Measurements from ENCODE around the gene F12. TPM values are rescaled to one million over a fixed set of nuclear protein-coding genes. Genes with fewer than 3 reads are reported as not detected.

The F12 gene
- total and polyA plus RNA-seq, 2 of the 8 experiments (the other 6 are each of a cell fraction or from before 2014, with no cell fraction given): 6.5 to 7.8 TPM

DNA sequence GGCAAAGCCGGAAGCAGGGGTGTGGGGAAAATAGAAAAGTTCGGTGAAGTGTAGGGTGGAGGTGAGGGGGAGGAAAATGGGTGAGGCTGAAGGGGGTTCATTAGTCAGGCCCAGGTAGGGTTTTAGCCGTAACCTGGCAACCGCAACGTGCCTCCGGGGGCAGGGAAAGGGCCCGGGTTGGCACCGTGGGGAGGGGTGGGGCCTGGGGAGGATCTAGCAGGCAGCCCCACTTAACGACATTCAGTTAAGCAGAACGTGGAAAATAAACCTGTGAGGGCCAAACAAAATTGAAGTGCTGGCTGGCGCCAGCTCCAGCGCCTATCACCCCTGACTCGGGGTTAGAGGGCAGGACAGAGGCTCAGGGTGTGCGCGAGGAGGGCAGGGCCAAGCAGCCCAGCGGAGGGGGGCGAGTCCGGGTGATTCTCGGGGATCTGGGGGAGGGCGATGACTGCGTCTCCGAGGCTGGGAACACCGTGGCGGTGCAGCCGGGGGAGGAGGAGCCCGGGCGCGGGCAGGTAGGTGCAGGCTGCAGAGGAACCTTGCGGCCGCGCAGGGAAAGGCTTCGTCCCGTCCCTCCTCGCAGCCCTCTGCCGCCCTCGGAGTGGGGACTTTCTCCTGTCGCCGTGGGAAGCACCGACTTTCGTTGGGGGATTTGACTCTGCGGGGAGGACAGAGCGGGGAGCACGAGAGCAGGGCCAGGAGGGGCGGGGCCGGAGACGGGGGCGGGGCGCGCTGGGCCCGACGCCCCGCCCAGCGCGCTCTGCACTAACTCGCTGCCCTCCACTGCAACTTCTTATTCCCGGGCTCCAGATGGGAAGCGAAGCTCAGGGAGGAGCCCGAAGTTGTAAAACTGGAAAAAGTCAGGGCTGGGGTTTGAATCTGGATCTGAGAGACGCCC is 46.5 kb downstream of the F12 start (continued):
- TF ChIP-seq RXRA (IDR thresholded peaks at IDR 0.05; ENCODE audit: insufficient read depth, low read depth, low read length) (no peak), TEAD4 (IDR thresholded peaks at IDR 0.05; ENCODE audit: low read depth, low read length) (no peak), RAD21 (IDR thresholded peaks at IDR 0.05 in 1 of 2, conservative IDR thresholded peaks at IDR 0.05 in 1 of 2; ENCODE audit: low read depth in 2 of 2, low read length in 2 of 2) (no peak), TCF12 (IDR thresholded peaks at IDR 0.05; ENCODE audit: low read depth, low read length) (no peak), ATF3 (IDR thresholded peaks at IDR 0.05; ENCODE audit: insufficient read depth, low read depth, low read length) (no peak), E2F6 (IDR thresholded peaks at IDR 0.05) (no peak)
- TF ChIP-seq, protein P1, sequence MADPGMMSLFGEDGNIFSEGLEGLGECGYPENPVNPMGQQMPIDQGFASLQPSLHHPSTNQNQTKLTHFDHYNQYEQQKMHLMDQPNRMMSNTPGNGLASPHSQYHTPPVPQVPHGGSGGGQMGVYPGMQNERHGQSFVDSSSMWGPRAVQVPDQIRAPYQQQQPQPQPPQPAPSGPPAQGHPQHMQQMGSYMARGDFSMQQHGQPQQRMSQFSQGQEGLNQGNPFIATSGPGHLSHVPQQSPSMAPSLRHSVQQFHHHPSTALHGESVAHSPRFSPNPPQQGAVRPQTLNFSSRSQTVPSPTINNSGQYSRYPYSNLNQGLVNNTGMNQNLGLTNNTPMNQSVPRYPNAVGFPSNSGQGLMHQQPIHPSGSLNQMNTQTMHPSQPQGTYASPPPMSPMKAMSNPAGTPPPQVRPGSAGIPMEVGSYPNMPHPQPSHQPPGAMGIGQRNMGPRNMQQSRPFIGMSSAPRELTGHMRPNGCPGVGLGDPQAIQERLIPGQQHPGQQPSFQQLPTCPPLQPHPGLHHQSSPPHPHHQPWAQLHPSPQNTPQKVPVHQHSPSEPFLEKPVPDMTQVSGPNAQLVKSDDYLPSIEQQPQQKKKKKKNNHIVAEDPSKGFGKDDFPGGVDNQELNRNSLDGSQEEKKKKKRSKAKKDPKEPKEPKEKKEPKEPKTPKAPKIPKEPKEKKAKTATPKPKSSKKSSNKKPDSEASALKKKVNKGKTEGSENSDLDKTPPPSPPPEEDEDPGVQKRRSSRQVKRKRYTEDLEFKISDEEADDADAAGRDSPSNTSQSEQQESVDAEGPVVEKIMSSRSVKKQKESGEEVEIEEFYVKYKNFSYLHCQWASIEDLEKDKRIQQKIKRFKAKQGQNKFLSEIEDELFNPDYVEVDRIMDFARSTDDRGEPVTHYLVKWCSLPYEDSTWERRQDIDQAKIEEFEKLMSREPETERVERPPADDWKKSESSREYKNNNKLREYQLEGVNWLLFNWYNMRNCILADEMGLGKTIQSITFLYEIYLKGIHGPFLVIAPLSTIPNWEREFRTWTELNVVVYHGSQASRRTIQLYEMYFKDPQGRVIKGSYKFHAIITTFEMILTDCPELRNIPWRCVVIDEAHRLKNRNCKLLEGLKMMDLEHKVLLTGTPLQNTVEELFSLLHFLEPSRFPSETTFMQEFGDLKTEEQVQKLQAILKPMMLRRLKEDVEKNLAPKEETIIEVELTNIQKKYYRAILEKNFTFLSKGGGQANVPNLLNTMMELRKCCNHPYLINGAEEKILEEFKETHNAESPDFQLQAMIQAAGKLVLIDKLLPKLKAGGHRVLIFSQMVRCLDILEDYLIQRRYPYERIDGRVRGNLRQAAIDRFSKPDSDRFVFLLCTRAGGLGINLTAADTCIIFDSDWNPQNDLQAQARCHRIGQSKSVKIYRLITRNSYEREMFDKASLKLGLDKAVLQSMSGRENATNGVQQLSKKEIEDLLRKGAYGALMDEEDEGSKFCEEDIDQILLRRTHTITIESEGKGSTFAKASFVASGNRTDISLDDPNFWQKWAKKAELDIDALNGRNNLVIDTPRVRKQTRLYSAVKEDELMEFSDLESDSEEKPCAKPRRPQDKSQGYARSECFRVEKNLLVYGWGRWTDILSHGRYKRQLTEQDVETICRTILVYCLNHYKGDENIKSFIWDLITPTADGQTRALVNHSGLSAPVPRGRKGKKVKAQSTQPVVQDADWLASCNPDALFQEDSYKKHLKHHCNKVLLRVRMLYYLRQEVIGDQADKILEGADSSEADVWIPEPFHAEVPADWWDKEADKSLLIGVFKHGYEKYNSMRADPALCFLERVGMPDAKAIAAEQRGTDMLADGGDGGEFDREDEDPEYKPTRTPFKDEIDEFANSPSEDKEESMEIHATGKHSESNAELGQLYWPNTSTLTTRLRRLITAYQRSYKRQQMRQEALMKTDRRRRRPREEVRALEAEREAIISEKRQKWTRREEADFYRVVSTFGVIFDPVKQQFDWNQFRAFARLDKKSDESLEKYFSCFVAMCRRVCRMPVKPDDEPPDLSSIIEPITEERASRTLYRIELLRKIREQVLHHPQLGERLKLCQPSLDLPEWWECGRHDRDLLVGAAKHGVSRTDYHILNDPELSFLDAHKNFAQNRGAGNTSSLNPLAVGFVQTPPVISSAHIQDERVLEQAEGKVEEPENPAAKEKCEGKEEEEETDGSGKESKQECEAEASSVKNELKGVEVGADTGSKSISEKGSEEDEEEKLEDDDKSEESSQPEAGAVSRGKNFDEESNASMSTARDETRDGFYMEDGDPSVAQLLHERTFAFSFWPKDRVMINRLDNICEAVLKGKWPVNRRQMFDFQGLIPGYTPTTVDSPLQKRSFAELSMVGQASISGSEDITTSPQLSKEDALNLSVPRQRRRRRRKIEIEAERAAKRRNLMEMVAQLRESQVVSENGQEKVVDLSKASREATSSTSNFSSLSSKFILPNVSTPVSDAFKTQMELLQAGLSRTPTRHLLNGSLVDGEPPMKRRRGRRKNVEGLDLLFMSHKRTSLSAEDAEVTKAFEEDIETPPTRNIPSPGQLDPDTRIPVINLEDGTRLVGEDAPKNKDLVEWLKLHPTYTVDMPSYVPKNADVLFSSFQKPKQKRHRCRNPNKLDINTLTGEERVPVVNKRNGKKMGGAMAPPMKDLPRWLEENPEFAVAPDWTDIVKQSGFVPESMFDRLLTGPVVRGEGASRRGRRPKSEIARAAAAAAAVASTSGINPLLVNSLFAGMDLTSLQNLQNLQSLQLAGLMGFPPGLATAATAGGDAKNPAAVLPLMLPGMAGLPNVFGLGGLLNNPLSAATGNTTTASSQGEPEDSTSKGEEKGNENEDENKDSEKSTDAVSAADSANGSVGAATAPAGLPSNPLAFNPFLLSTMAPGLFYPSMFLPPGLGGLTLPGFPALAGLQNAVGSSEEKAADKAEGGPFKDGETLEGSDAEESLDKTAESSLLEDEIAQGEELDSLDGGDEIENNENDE (IDR thresholded peaks at IDR 0.05; ENCODE audit: insufficient replicate concordance, low read length): no peak
